K562 (cell line): ENCODE measurements around the gene RFESD. TPM values are rescaled to one million over a fixed set of nuclear protein-coding genes. Genes with fewer than 3 reads are reported as not detected.
A peak's percentile ranks its signal among the peaks of the same experiment; 100 is the strongest.

Experiments
- ATAC-seq: fragments of 200-7000 bp; cut with Tn5 transposase; 3 replicates; pipeline ENCODE4 v1.9.1; 2020; ENCODE audit warnings: moderate library complexity
- BruUV-seq: library from RNA; stranded (reverse); fragments of 400-500 nt; replicated peaks from 2 replicates; lab custom pipeline; 2021; lab: Mats Ljungman, UMichigan
- CTCF ChIA-PET: fragments of 300-600 bp; formaldehyde crosslinking; extraction: SDS; loops from one replicate; lab custom pipeline; 2021; ENCODE audit warnings: low intra/inter-chr PET ratio; lab: Yijun Ruan, JAX
- POLR2A ChIA-PET: fragments of 300-600, 350-650 bp; sonication (Branson Sonifier 250); formaldehyde crosslinking; extraction: SDS; loops from one replicate; lab custom pipeline; 2021; ENCODE audit warnings: antibody characterized with exemption, inconsistent platforms; lab: Yijun Ruan, JAX
- DNase-seq, 4 experiments: peaks; one replicate each; pipeline versions ENCODE4 v3.0.0 to v3.0.0-alpha.2; 2011 to 2018; ENCODE audit warnings: low spot score in 3 of 4, mixed read lengths in 3 of 4; ENCODE audit errors: extremely low read depth in 1 of 4
- FAIRE-seq: peaks from 2 replicates; lab custom pipeline; 2011; peaks lifted over from hg19 to GRCh38; lab: Jason Lieb, UNC
- H2AFZ ChIP-seq: 2 replicates; pipeline ENCODE4 v1.6.0; 2011; ENCODE audit warnings: low read depth, low read length, control low read depth, inconsistent platforms
- H3K27ac ChIP-seq: fragments of 200-600 bp; 3 replicates; pipeline ENCODE4 v1.8.0; 2011; ENCODE audit warnings: low read depth, mild to moderate bottlenecking, control low read depth, inconsistent platforms, low read length, moderate library complexity, mixed read lengths; ENCODE audit errors: extremely low read depth
- H3K27me3 ChIP-seq, 2 experiments: fragments of 300-600 bp in 1 of 2; 2 replicates in 1 of 2; 3 replicates in 1 of 2; pipeline versions ENCODE4 v1.6.0 to v1.8.0; 2011; ENCODE audit warnings: inconsistent platforms in 2 of 2, low read length in 2 of 2, mild to moderate bottlenecking in 1 of 2, mixed read lengths in 1 of 2, moderate library complexity in 1 of 2; ENCODE audit not compliant: control insufficient read depth in 2 of 2, insufficient read depth in 2 of 2
- H3K36me3 ChIP-seq: fragments of 300-600 bp; 3 replicates; pipeline ENCODE4 v1.8.0; 2011; ENCODE audit warnings: mild to moderate bottlenecking, low read length, inconsistent platforms; ENCODE audit not compliant: control insufficient read depth, insufficient read depth
- H3K4me1 ChIP-seq, 2 experiments: fragments of 200-600 bp in 1 of 2; replicated peaks in 1 of 2; 2 replicates in 1 of 2; 3 replicates in 1 of 2; pipeline versions ENCODE4 v1.5.1 to v1.8.0; 2011; ENCODE audit warnings: inconsistent platforms in 2 of 2, low read length in 2 of 2, mild to moderate bottlenecking in 1 of 2, mixed read lengths in 1 of 2, moderate library complexity in 1 of 2; ENCODE audit not compliant: control insufficient read depth in 2 of 2, insufficient read depth in 2 of 2
- H3K4me2 ChIP-seq: 2 replicates; pipeline ENCODE4 v1.6.1; 2011; ENCODE audit warnings: low read length, control low read depth, inconsistent platforms, mixed read lengths; ENCODE audit not compliant: insufficient read depth
- H3K4me3 ChIP-seq: fragments of 200-600 bp; sonication (generic), shearing (Covaris generic); 2 replicates; pipeline ENCODE4 v1.5.1; 2016; ENCODE audit warnings: control low read depth, inconsistent platforms
- H3K79me2 ChIP-seq: fragments of 200-600 bp; 3 replicates; pipeline ENCODE4 v1.8.0; 2011; ENCODE audit warnings: low read length, inconsistent platforms; ENCODE audit not compliant: control insufficient read depth, insufficient read depth
- H3K9ac ChIP-seq, 2 experiments: 2 replicates each; pipeline versions ENCODE4 v1.6.0 to v1.6.1; 2011; ENCODE audit warnings: low read depth in 2 of 2, low read length in 2 of 2, control low read depth in 1 of 2, inconsistent platforms in 1 of 2, mild to moderate bottlenecking in 1 of 2, mixed read lengths in 1 of 2; ENCODE audit not compliant: insufficient read depth in 1 of 2
- H3K9me1 ChIP-seq: one replicate; pipeline ENCODE4 v1.6.0; 2011; ENCODE audit warnings: inconsistent platforms, mild to moderate bottlenecking, low read length, moderate library complexity; ENCODE audit not compliant: control insufficient read depth, insufficient read depth
- H3K9me3 ChIP-seq: replicated peaks from 2 replicates; pipeline ENCODE4 v1.5.1; 2011; ENCODE audit warnings: low read depth, low read length, inconsistent platforms; ENCODE audit not compliant: control insufficient read depth, insufficient read depth
- H4K20me1 ChIP-seq: replicated peaks from 2 replicates; pipeline ENCODE4 v1.6.1; 2011; ENCODE audit warnings: low read length, inconsistent platforms, mixed read lengths; ENCODE audit not compliant: control insufficient read depth, insufficient read depth
- CBX3 ChIP-seq, 2 experiments: IDR thresholded peaks; 1 replicate in 1 of 2; 2 replicates in 1 of 2; pipeline ENCODE4 v1.6.1; 2012; ENCODE audit warnings: inconsistent platforms in 2 of 2, low read length in 2 of 2, borderline replicate concordance in 1 of 2, control low read depth in 1 of 2
- ELK1 ChIP-seq: sonication (generic); formaldehyde crosslinking; IDR thresholded peaks from 2 replicates; pipeline ENCODE4 v1.8.1; 2022; ENCODE audit warnings: missing genetic modification reagents
- MBD2 ChIP-seq: sonication (generic); IDR thresholded peaks from 2 replicates; pipeline ENCODE4 v1.6.1; 2016; ENCODE audit warnings: low read depth, borderline replicate concordance
- NFE2L1 ChIP-seq: fragments of 450-650 bp; IDR thresholded peaks from 2 replicates; pipeline ENCODE4 v1.6.1; 2016; ENCODE audit warnings: missing genetic modification characterization, low read depth, mild to moderate bottlenecking, missing compliant biosample characterization, moderate library complexity, borderline replicate concordance
- RHOXF2B ChIP-seq: fragments of 250-450 bp; sonication (Bioruptor Pico); conservative IDR thresholded peaks from 2 replicates; pipeline ENCODE4 v1.5.1; 2021
- SOX6 ChIP-seq: fragments of 450-650 bp; IDR thresholded peaks from 2 replicates; pipeline ENCODE4 v1.6.1; 2014; ENCODE audit warnings: mild to moderate bottlenecking
- SRSF9 ChIP-seq: fragments of 200-400 bp; formaldehyde crosslinking; IDR thresholded peaks from 2 replicates; pipeline ENCODE4 v1.6.1; 2017; ENCODE audit warnings: low read depth, low read length, borderline replicate concordance
- XRCC3 ChIP-seq: fragments of 450-650 bp; IDR thresholded peaks from 2 replicates; pipeline ENCODE4 v1.6.1; 2017; ENCODE audit warnings: mild to moderate bottlenecking, moderate library complexity
- WGBS: fragments of 100-300 bp; shearing (Covaris generic); methylation state at CpG from one replicate; pipeline ENCODE4 v1.1.6; 2016; ENCODE audit warnings: low coverage, mixed read lengths; ENCODE audit not compliant: insufficient coverage; ENCODE audit errors: missing lambda C conversion rate; 5-methylcytosine and 5-hydroxymethylcytosine counted together
- in situ Hi-C: fragments of 300-500 bp; cut with MboI; formaldehyde crosslinking; loops from 4 replicates; pipeline ENCODE4 v1.15.0; 2018; ENCODE audit warnings: inconsistent platforms, mixed read lengths
- intact Hi-C: fragments of 100-400 bp; cut with micrococcal nuclease; formaldehyde crosslinking; loops from 2 replicates; pipeline ENCODE4 v1.14.2; 2022
- polyA plus RNA-seq, 8 experiments: library from polyadenylated mRNA; depleted of rRNA in 4 of 8; stranded (reverse) in 5 of 8; unstranded in 3 of 8; fragments of >200 nt; fragmentation: Nextera tagmentation in 2 of 8; fragmentation: Illumina TruSeq in 1 of 8; extraction: Ambion mirVana in 2 of 8; extraction: Trizol in 1 of 8; gene quantifications; 2 replicates each; pipeline versions ENCODE4 v1.2.1 to v1.2.3, GENCODE V29; 2011 to 2014; ENCODE audit warnings: inconsistent platforms in 1 of 8, missing spikeins in 1 of 8
- total RNA-seq, 7 experiments: library from RNA; depleted of rRNA in 6 of 7; stranded (reverse); fragments of >200 nt in 6 of 7; fragmentation: Illumina TruSeq in 2 of 7; extraction: Trizol in 2 of 7; gene quantifications; 2 replicates each; pipeline versions ENCODE4 v1.2.1 to v1.2.3, GENCODE V29; 2011 to 2021; ENCODE audit warnings: low replicate concordance in 1 of 7
- TF ChIP-seq, protein P1 (sequence below): fragments of 250-450 bp; sonication (Bioruptor Pico); IDR thresholded peaks from 2 replicates; pipeline ENCODE4 v1.8.0; 2021; ENCODE audit warnings: moderate library complexity, mild to moderate bottlenecking, inconsistent platforms
- TF ChIP-seq, protein P2 (sequence below): fragments of 450-650 bp; IDR thresholded peaks from 2 replicates; pipeline ENCODE4 v1.7.1; 2018; ENCODE audit warnings: mild to moderate bottlenecking, low read depth; ENCODE audit not compliant: partially characterized antibody
- TF ChIP-seq, protein P3 (sequence below): fragments of 450-650 bp; IDR thresholded peaks from 2 replicates; pipeline ENCODE4 v1.6.1; 2017; ENCODE audit warnings: antibody characterized with exemption, mild to moderate bottlenecking

Gene RFESD
- total and polyA plus RNA-seq, 9 of the 15 experiments (the other 6 are each of a cell fraction or from before 2014, with no cell fraction given): 62.3 to 600 (median 140) TPM

GRCh38 chr5:95613514-95613913 is 33.1 kb upstream of the RFESD start (continued):
- TF ChIP-seq, protein P1, sequence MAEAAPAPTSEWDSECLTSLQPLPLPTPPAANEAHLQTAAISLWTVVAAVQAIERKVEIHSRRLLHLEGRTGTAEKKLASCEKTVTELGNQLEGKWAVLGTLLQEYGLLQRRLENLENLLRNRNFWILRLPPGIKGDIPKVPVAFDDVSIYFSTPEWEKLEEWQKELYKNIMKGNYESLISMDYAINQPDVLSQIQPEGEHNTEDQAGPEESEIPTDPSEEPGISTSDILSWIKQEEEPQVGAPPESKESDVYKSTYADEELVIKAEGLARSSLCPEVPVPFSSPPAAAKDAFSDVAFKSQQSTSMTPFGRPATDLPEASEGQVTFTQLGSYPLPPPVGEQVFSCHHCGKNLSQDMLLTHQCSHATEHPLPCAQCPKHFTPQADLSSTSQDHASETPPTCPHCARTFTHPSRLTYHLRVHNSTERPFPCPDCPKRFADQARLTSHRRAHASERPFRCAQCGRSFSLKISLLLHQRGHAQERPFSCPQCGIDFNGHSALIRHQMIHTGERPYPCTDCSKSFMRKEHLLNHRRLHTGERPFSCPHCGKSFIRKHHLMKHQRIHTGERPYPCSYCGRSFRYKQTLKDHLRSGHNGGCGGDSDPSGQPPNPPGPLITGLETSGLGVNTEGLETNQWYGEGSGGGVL (CRISPR knock-in tag): no peak
- peak in 1 of 2 experiments; percentile 79; a peak in 2 of 3 replicates for TF ChIP-seq CBX3 (IDR thresholded peaks at IDR 0.05; ENCODE audit: borderline replicate concordance in 1 of 2, low read length in 2 of 2)

DNA sequence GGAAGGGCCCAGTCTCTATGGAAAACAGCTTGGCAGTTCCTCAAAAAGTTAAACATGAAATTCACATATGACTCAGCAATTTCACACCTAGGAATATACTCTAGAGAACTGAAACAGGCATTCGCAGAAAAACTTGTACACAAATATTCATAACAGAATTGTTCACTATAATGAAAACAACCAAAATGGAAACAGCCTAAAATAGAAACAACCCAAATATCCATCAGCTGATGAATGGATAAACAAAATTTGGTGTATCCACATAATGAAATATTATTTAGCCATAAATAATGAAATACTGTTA is 31.5 kb upstream of the RFESD start:
- Histone ChIP-seq H3K36me3 (no peaks in the 10 kb centered on the region), H3K9me1 (no peaks in the 10 kb centered on the region), H3K4me1 (no peaks in the 10 kb centered on the region; a peak in 1 of 5 replicates), H3K79me2 (no peaks in the 10 kb centered on the region), H3K4me2 (no peak overlapping the region), H3K4me3 (no peak overlapping the region), H2AFZ (peak overlapping the region; percentile 68), H4K20me1 (no peaks in the 10 kb centered on the region), H3K27me3 (no peaks in the 10 kb centered on the region), H3K9ac (no peak overlapping the region), H3K27ac (no peak overlapping the region), H3K9me3 (peaks cover 2% of the 10 kb centered on the region)
- 21% methylated on average over 1 of the region's 1 CpG for WGBS
- CTCF ChIA-PET: no interaction called here
- BruUV-seq: no TSS peak
- FAIRE-seq (peak; percentile 72), DNase-seq (peak in 1 of 4 experiments; percentile 16), ATAC-seq (peak; percentile 61; the same call in 2 of the 3 replicates)
- in situ Hi-C loops (no loop called here), intact Hi-C loops (no loop called here)
- POLR2A ChIA-PET: no interaction called here
- TF ChIP-seq, protein P2, sequence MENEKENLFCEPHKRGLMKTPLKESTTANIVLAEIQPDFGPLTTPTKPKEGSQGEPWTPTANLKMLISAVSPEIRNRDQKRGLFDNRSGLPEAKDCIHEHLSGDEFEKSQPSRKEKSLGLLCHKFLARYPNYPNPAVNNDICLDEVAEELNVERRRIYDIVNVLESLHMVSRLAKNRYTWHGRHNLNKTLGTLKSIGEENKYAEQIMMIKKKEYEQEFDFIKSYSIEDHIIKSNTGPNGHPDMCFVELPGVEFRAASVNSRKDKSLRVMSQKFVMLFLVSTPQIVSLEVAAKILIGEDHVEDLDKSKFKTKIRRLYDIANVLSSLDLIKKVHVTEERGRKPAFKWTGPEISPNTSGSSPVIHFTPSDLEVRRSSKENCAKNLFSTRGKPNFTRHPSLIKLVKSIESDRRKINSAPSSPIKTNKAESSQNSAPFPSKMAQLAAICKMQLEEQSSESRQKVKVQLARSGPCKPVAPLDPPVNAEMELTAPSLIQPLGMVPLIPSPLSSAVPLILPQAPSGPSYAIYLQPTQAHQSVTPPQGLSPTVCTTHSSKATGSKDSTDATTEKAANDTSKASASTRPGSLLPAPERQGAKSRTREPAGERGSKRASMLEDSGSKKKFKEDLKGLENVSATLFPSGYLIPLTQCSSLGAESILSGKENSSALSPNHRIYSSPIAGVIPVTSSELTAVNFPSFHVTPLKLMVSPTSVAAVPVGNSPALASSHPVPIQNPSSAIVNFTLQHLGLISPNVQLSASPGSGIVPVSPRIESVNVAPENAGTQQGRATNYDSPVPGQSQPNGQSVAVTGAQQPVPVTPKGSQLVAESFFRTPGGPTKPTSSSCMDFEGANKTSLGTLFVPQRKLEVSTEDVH: no peak
- peak; percentile 92 for TF ChIP-seq NFE2L1 (tag)
- TF ChIP-seq MBD2: no peak
- no peak for TF ChIP-seq RHOXF2B (CRISPR knock-in tag)
- TF ChIP-seq ELK1 (CRISPR knock-in tag): no peak
- no peak for TF ChIP-seq XRCC3
- no peak for TF ChIP-seq SRSF9
- TF ChIP-seq, protein P3, sequence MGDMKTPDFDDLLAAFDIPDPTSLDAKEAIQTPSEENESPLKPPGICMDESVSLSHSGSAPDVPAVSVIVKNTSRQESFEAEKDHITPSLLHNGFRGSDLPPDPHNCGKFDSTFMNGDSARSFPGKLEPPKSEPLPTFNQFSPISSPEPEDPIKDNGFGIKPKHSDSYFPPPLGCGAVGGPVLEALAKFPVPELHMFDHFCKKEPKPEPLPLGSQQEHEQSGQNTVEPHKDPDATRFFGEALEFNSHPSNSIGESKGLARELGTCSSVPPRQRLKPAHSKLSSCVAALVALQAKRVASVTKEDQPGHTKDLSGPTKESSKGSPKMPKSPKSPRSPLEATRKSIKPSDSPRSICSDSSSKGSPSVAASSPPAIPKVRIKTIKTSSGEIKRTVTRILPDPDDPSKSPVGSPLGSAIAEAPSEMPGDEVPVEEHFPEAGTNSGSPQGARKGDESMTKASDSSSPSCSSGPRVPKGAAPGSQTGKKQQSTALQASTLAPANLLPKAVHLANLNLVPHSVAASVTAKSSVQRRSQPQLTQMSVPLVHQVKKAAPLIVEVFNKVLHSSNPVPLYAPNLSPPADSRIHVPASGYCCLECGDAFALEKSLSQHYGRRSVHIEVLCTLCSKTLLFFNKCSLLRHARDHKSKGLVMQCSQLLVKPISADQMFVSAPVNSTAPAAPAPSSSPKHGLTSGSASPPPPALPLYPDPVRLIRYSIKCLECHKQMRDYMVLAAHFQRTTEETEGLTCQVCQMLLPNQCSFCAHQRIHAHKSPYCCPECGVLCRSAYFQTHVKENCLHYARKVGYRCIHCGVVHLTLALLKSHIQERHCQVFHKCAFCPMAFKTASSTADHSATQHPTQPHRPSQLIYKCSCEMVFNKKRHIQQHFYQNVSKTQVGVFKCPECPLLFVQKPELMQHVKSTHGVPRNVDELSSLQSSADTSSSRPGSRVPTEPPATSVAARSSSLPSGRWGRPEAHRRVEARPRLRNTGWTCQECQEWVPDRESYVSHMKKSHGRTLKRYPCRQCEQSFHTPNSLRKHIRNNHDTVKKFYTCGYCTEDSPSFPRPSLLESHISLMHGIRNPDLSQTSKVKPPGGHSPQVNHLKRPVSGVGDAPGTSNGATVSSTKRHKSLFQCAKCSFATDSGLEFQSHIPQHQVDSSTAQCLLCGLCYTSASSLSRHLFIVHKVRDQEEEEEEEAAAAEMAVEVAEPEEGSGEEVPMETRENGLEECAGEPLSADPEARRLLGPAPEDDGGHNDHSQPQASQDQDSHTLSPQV: no peak
- no peak for TF ChIP-seq SOX6
